ENCODE measurements around the gene CDK5RAP1. TPM values are rescaled to one million over a fixed set of nuclear protein-coding genes. Genes with fewer than 3 reads are reported as not detected.

CDK5RAP1 gene
- total and polyA plus RNA-seq, 2 of the 8 experiments (the other 6 are each of a cell fraction or from before 2014, with no cell fraction given) = 37.8 to 46.6 TPM

- Histone ChIP-seq H3K79me2 (ENCODE audit: control insufficient read depth in 1 of 2, insufficient read depth in 2 of 2, low read length in 2 of 2) (no peaks in the 10 kb centered on the region), H2AK5ac (ENCODE audit: low read depth, low read length) (no peak overlapping the region), H2BK120ac (replicated peaks; ENCODE audit: low read depth, low read length) (no peak overlapping the region), H3K56ac (replicated peaks; ENCODE audit: insufficient read length, low read depth, low read length) (no peak overlapping the region), H3K9ac (replicated peaks in 1 of 4; ENCODE audit: extremely low read depth in 1 of 4, low read depth in 3 of 4, low read length in 3 of 4) (no peak overlapping the region), H3K23me2 (ENCODE audit: low read depth, low read length) (no peaks in the 10 kb centered on the region), H4K5ac (ENCODE audit: insufficient read length, low read depth, low read length) (no peak overlapping the region), H3K18ac (ENCODE audit: extremely low read depth, low read length) (no peak overlapping the region), H3K4me3 (ENCODE audit: extremely low read depth in 1 of 4, insufficient read depth in 2 of 4, low read depth in 3 of 4, low read length in 4 of 4) (no peak overlapping the region), H3K27ac (ENCODE audit: low read depth, low read length) (no peak overlapping the region), H3K4ac (replicated peaks; ENCODE audit: insufficient read length, low read depth, low read length) (no peak overlapping the region), H2BK5ac (ENCODE audit: low read depth, low read length) (no peak overlapping the region), H2BK20ac (ENCODE audit: low read length) (no peak overlapping the region), H3K23ac (ENCODE audit: insufficient read length) (no peak overlapping the region), H4K20me1 (replicated peaks in 1 of 2; ENCODE audit: control insufficient read depth in 1 of 2, insufficient read depth in 2 of 2, low read length in 2 of 2) (no peaks in the 10 kb centered on the region), H3K36me3 (ENCODE audit: control insufficient read depth in 2 of 4, insufficient read depth in 4 of 4, low read length in 3 of 4) (peaks cover 16 to 30% (median 25%) of the 10 kb centered on the region in 4 experiments), H3K9me3 (ENCODE audit: insufficient read depth in 2 of 2, low read depth in 1 of 2, low read length in 1 of 2) (no peaks in the 10 kb centered on the region), H2AFZ (ENCODE audit: low read length) (no peak overlapping the region), H3K4me1 (replicated peaks in 1 of 4; ENCODE audit: control insufficient read depth in 3 of 4, insufficient read depth in 4 of 4, low read length in 3 of 4) (no peaks in the 10 kb centered on the region), H3K4me2 (ENCODE audit: insufficient read depth in 1 of 2, low read depth in 2 of 2, low read length in 2 of 2) (no peak overlapping the region), H2BK12ac (ENCODE audit: low read depth, low read length) (no peak overlapping the region), H3K14ac (ENCODE audit: insufficient read length) (no peak overlapping the region), H4K8ac (ENCODE audit: extremely low read depth, insufficient read depth, low read length) (no peak overlapping the region), H3K79me1 (ENCODE audit: low read depth, low read length) (no peaks in the 10 kb centered on the region), H3K27me3 (replicated peaks in 1 of 4; ENCODE audit: control insufficient read depth in 3 of 4, extremely low read depth in 1 of 4, insufficient read depth in 3 of 4, low read length in 3 of 4) (no peaks in the 10 kb centered on the region), H4K91ac (replicated peaks; ENCODE audit: insufficient read length, low read length) (no peak overlapping the region), H2BK15ac (ENCODE audit: low read length) (no peak overlapping the region)
- ChIA-PET POLR2A (ENCODE audit: partially characterized antibody) (no interaction called here), CTCF (ENCODE audit: partially characterized antibody) (no interaction called here)
- FAIRE-seq (no peak), DNase-seq (ENCODE audit: low read depth in 1 of 2, low spot score in 2 of 2) (no peak)
- WGBS, 2 experiments (ENCODE audit: extremely low coverage in 1 of 2, insufficient coverage in 1 of 2, insufficient read length in 1 of 2, insufficient replicate concordance in 2 of 2, low coverage in 1 of 2, low lambda C conversion rate in 2 of 2, missing lambda C conversion rate in 1 of 2) = 88% methylated on average over 8 of the region's 8 CpGs; no CpG with 5 or more reads in 1 of the 2 experiments
- no peak for TF ChIP-seq SP2 (IDR thresholded peaks at IDR 0.05; ENCODE audit: low read length)
Observed at GRCh38 chr20:33359399-33360261, 41.7 kb downstream of the CDK5RAP1 start.

Measured in H1 (cell line).